ENCODE data around the gene GRID2IP.
A peak's percentile ranks its signal among the peaks of the same experiment; 100 is the strongest.
"Not testable (repeated sequence)": the region's sequence is repeated elsewhere in the genome, so short reads cannot be mapped to it uniquely, and the experiment has no call there.

The GRID2IP gene

DNA sequence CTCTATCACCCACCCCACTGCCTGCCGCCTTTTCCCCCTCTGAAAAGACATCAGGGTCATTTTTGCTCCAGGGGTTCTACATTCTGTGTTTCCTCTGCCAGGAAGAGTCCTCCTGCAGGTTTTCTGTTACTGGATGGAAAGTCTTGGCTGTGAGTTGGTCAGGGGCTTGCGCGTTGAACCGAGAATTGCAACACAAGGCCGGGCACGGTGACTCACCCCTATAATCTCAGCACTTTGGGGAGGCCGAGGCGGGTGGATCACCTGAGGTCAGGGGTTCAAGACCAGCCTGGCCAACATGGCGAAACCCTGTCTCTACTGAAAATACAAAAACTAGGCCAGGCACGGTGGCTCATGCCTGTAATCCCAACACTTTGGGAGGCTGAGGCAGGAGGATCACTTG lies 100.7 kb downstream of the GRID2IP start:
- not testable (repeated sequence) for DNase-seq

DNA sequence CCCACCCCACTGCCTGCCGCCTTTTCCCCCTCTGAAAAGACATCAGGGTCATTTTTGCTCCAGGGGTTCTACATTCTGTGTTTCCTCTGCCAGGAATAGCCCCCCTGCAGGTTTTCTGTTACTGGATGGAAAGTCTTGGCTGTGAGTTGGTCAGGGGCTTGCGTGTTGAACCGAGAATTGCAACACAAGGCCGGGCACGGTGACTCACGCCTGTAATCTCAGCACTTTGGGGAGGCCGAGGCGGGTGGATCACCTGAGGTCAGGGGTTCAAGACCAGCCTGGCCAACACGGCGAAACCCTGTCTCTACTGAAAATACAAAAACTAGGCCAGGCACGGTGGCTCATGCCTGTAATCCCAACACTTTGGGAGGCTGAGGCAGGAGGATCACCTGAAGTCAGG lies 101.4 kb downstream of the GRID2IP start:
- not testable (repeated sequence) for DNase-seq

DNA sequence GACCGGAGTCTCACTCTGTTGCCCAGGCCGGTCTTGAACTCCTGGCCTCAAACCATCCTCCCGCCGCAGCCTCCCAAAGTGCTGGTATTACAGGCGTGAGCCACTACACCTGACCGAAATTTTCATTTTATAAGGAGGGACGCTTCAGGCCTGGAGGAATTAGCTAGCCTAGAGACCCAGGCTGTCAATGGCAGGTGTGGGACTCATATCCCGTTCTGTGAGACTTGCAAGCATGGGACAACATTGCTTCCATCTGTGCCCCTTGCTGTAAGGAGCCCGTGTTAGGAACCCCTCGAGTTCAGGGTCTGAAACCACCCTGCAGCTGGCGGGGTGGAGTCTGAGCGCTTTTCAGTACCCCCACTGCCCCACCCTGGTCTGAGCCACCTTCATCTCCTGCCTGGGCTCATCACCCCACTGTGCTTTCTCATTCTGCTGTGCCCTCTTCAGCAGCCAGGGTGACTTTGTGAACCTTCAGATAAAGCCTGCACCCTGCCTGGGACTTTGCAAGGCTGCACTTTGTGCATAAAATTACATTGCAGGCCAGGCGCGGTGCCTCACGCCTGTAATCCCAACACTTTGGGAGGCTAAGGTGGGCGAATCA lies 102.2 kb downstream of the GRID2IP start:
- no peak for DNase-seq

DNA sequence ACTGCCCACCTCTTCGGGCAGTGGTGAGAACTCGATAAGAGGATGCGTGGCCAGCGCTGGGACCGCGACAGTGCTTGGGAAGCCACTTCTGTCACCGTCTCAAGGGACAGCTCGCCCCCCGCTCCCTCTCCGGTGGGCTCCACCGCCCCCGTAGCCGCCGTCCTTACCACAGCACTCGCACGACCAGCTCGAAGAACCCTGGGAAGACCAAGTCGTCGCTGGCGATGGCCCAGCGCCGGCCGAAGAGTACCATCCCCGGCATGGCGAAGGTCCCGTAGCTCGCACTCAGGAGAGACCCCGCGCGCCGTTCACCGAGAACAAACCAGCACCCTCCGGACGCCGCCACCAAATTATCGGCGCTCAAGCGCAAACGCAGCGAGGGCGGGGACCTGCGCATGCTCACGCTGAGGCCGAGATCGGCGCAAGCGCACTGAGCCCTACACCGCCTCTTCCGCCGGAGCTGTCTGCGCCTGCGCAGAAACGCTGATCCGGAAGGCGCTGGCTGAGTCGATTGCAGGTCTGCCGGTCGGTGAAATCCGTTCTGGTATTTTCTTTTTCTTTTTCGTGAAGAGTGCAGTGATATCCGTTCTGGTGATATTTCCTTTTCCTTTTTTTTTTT lies 103.6 kb downstream of the GRID2IP start, which contains the start of gene DAGLB:
TSS of gene DAGLB (minus strand) at position 374 of the 619 bp plus-strand sequence. CDS start at position 262, 112 bp downstream.
- DNase-seq, result peak; percentile 39 to 92 (median 82)

All from anterior cingulate cortex (tissue), 58 donors.